NCI-H526 (cell line): ENCODE measurements around the gene SLC35F3.

ENCODE experiments used
- DNase-seq, 2 experiments: peaks; one replicate each; lab custom pipeline; 2025; lab: John Stamatoyannopoulos, UW

The SLC35F3 gene

GRCh38 chr1:234040446-234041317 lies 136.2 kb downstream of the SLC35F3 start:
- DNase-seq, result no peak

GRCh38 chr1:234044079-234044478 lies 139.6 kb downstream of the SLC35F3 start:
- DNase-seq, result no peak

- DNase-seq, result no peak
These were observed 142.6 kb downstream of the SLC35F3 start for GRCh38 chr1:234047123-234047522.

- DNase-seq, result no peak
These were observed 157.7 kb downstream of the SLC35F3 start for GRCh38 chr1:234062166-234062565.

DNA sequence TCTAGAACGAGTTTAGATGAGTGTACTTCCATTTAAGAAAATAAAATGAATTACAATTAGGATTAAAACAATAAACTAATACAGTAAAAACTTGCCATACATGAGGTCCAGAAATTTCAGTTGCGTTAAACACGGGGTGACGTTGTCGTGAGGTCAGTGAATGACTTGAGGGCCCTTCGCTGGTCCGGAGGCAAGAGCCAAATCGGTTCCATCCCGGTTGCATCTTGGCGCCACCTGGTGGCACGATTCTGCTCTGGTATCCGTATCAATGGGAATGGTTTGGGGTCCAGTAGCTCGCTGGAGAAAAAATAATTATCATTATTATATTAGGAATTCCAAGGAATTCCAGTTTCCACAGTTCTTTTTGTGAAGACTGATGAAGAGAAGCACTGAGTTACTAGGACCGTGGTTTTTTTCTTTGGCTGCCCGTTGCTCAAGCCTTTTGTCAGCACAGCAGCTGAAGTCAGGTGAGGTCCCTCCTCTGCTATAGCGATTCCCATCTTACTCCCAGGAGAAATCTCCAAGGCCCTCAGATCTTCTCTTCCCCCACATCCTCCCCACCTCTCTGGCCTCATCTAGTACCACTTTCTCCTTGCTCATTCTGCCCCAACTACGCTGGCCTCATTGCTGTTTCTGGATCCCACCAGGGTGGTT lies 161.4 kb downstream of the SLC35F3 start:
- peak; percentile 4 to 70 for DNase-seq

- no peak for DNase-seq
These were observed 163.3 kb downstream of the SLC35F3 start for GRCh38 chr1:234067581-234068337.

DNA sequence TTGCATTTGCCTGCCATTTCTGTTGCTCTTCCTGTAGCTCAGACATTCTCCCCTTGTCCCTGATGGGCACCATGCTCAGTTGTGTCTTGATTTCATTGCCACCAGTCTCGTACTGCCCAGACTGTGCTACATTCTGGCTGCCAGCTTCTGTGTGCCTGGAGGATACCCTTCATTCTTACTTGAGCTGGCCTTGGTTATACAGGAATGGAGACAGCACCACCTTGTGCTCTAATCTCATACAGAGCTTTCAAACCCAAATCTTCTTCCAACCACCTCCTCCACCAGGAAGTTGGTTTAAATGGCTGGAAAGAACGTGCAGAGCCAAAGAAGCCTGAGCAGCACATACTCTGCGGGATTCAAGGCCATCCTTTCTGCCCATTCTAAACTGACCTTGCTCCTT lies 165.3 kb downstream of the SLC35F3 start:
- peak; percentile 3 to 47 for DNase-seq

- no peak for DNase-seq
These were observed 168.3 kb downstream of the SLC35F3 start for GRCh38 chr1:234072793-234073192.

DNA sequence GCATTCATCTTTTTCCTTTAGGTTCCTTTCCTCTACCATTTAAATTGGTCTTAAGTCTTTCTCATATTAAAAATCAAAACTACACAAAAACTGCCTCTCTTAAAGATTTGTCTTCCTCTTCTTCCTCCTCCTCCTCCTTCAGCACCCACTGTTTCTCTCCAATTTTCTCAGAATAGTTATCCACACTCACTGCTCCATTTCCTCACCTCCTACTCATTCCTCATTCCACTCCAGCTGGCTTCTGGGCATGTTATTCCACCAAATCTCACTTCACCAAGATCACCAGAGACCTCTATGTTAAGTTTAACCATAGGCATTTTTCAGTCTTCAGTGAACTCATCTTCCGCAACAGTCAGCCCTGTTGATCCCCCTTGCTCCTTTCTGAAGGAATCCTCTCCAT lies 173.7 kb downstream of the SLC35F3 start:
- DNase-seq, result no peak

GRCh38 chr1:234079896-234080295 lies 175.4 kb downstream of the SLC35F3 start:
- DNase-seq, result no peak

DNA sequence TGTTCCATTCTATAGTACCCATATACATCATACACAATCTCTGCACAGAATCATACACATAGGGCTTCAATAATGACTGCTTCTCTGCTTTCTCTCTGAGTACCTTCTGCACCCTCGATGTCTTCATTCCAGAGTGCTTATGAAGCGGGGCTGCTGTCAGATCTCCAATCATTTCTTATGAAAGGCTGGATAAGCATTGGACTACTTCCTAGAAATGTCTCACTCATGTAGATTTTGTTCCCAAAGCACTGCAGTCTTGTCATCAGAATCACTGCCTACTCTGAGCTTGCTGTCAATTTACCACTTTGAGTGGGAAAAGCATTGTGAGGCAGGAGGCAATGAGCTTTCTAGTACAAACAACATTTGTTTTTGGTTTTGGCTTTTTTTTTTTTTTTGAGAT lies 179.0 kb downstream of the SLC35F3 start:
- no peak for DNase-seq

GRCh38 chr1:234089396-234089795 lies 184.9 kb downstream of the SLC35F3 start:
- peak in 1 of 2 experiments; percentile 3 for DNase-seq

DNA sequence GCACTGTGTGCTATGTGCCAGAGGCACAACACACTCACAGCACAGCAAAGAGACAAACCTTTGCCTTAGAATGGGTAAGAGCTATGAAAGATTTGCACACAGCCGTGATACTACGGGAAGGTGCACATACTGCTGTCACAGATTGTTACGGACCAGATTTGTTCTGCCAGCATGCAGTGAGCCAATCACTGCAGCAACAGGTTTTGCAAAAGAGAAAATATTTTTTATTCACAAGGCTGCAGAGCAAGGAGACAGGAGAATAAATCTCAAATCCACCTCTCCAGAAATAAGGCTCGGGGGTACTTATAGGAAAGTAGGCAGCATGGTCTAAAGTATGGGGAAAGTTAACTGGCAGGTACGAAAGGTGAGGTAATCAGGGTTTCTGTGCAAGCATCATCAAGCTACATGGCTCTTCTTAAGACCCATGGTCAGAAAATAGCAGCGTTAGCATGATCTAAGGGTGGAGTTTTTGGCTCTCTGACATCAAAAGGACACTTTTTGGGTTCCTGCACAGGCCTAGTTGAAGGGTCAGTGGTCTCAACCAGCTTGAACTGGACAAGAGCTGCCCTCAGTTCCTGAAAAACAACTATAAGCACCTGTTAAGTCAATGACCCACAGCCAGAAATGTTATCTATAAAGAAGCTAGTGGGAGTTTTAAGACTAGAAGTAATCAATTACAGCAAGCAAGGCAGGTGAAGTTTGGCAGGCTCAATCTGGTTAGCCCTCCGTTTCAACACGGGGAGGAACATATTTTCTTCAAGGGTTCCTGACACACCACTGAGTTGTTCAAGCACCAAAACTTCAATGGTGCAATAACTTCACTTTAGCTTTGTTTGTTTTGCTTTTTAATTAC lies 186.0 kb downstream of the SLC35F3 start:
- no peak for DNase-seq

GRCh38 chr1:234091065-234091401 lies 186.6 kb downstream of the SLC35F3 start:
- no peak for DNase-seq

- no peak for DNase-seq
These were observed 187.4 kb downstream of the SLC35F3 start for GRCh38 chr1:234091876-234092275.

- no peak for DNase-seq
These were observed 188.6 kb downstream of the SLC35F3 start for GRCh38 chr1:234093107-234093506.

- no peak for DNase-seq
These were observed 189.3 kb downstream of the SLC35F3 start for GRCh38 chr1:234093741-234094140.

- DNase-seq, result no peak
These were observed 189.7 kb downstream of the SLC35F3 start for GRCh38 chr1:234094172-234094571.

DNA sequence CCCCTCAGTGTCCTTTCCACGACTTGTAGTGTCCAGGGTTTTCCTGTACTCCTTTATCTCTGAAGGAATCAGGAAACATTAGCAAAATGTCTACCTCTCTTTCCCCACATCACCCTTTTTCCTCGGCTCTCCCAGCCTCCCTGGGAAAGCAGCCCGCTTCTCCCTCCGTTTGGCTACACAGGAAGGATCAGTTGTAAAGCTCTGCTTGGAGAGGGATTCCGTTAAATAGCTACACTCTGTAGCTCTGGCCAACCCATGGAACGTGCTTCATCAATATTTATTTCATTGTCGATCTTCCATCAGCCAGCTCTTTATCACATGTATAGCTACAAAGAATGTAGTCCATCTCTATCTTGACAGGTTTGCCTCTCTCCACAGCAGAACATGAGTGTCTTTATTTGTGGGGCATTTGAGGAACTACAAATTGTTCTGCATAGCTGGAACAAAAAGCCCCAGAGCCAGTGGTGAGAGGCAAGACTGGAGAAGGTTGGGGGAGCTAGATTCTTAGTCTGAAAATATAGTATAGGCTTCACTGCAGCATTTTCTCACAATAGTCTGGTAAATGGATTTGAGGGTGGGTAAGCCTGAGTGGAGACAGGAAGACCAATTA lies 191.8 kb downstream of the SLC35F3 start:
- DNase-seq, result no peak

- DNase-seq, result no peak
These were observed 198.1 kb downstream of the SLC35F3 start for GRCh38 chr1:234102583-234102982.

- DNase-seq, result no peak
These were observed 198.7 kb downstream of the SLC35F3 start for GRCh38 chr1:234103198-234103597.
